ENCODE results near the gene IRF2BP1.

GRCh38 chr19:45917421-45918091 is 31.6 kb upstream of the IRF2BP1 start:
- no peak for TF ChIP-seq CTCF (IDR thresholded peaks at IDR 0.05)
- no peak for TF ChIP-seq POLR2A (IDR thresholded peaks at IDR 0.05)

All from thyroid gland (tissue), 4 donors.